ENCODE results near the gene ARHGEF17. TPM values are rescaled to one million over a fixed set of nuclear protein-coding genes. Genes with fewer than 3 reads are reported as not detected.
A peak's percentile ranks its signal among the peaks of the same experiment; 100 is the strongest.

The ARHGEF17 gene
- total RNA-seq, 1 experiment from 2014 or later = 22.3 TPM

DNA sequence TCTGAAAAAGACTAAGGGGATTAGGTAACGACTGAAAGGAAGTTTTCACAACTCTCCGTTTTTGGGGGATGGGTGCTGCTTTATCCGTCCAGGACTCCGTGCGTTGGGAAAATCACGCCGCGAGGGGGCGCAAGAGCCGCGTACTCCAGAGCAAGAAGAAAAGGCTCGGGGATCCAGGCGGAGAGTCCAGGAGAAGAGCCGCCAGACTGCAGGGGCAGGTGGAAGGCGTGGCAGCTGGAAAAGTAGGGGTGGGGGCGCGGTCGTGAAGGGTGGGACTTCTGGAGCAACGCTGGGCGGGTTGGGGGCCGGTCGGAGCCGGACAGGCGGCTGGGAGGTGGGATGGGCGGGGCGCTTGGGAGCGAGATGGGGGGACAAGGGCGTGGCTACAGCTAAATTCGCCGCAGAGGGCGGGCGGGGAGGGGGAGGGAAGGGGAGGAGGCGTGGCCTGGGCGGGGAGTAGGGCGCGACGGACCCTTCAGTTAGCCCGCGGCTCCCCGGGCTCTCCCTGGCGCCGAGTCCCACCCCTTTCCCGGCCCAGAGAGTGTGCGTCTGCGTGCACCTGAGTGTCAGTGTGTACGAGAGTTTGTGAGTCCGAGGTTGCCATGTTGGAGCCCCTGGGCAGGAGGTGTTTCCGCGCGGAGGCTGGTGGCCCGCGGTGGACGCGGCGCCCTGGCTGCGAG lies 613 bp upstream of the ARHGEF17 start:
- TF ChIP-seq, protein P1, sequence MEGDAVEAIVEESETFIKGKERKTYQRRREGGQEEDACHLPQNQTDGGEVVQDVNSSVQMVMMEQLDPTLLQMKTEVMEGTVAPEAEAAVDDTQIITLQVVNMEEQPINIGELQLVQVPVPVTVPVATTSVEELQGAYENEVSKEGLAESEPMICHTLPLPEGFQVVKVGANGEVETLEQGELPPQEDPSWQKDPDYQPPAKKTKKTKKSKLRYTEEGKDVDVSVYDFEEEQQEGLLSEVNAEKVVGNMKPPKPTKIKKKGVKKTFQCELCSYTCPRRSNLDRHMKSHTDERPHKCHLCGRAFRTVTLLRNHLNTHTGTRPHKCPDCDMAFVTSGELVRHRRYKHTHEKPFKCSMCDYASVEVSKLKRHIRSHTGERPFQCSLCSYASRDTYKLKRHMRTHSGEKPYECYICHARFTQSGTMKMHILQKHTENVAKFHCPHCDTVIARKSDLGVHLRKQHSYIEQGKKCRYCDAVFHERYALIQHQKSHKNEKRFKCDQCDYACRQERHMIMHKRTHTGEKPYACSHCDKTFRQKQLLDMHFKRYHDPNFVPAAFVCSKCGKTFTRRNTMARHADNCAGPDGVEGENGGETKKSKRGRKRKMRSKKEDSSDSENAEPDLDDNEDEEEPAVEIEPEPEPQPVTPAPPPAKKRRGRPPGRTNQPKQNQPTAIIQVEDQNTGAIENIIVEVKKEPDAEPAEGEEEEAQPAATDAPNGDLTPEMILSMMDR (IDR thresholded peaks at IDR 0.05; ENCODE audit: unreplicated experiment) = peak; percentile 84
- BruUV-seq (replicated peaks) = no TSS peak
- peak overlapping the region; percentile 63 for H3K27ac Mint-ChIP-seq (ENCODE audit: unreplicated experiment)
- H3K9me3 Mint-ChIP-seq (ENCODE audit: low read depth, unreplicated experiment) = no peaks in the 10 kb centered on the region
- peaks cover 4% of the 10 kb centered on the region for H3K27me3 Mint-ChIP-seq (ENCODE audit: unreplicated experiment)
- peak overlapping the region; percentile 73 for H3K4me3 Mint-ChIP-seq (ENCODE audit: low read depth, unreplicated experiment)
- peak; percentile 97 for DNase-seq
- H3K4me1 Mint-ChIP-seq (ENCODE audit: low read depth, unreplicated experiment) = peaks cover 8% of the 10 kb centered on the region
- CTCF ChIA-PET = interaction anchor here (0.5 to 2.8 kb wide), 17 partner anchors 9 to 717 kb away, joined by 3 to 41 read pairs (median 8); no protein-coding TSS in a partner anchor
- H3K36me3 Mint-ChIP-seq (ENCODE audit: insufficient read depth, unreplicated experiment) = peaks cover 28% of the 10 kb centered on the region
- intact Hi-C loops (cut with micrococcal nuclease; ENCODE audit: unreplicated experiment) = loop anchor here (1.0 to 5.0 kb wide), 2 partner anchors 28 to 85 kb away; no protein-coding TSS in a partner anchor

DNA sequence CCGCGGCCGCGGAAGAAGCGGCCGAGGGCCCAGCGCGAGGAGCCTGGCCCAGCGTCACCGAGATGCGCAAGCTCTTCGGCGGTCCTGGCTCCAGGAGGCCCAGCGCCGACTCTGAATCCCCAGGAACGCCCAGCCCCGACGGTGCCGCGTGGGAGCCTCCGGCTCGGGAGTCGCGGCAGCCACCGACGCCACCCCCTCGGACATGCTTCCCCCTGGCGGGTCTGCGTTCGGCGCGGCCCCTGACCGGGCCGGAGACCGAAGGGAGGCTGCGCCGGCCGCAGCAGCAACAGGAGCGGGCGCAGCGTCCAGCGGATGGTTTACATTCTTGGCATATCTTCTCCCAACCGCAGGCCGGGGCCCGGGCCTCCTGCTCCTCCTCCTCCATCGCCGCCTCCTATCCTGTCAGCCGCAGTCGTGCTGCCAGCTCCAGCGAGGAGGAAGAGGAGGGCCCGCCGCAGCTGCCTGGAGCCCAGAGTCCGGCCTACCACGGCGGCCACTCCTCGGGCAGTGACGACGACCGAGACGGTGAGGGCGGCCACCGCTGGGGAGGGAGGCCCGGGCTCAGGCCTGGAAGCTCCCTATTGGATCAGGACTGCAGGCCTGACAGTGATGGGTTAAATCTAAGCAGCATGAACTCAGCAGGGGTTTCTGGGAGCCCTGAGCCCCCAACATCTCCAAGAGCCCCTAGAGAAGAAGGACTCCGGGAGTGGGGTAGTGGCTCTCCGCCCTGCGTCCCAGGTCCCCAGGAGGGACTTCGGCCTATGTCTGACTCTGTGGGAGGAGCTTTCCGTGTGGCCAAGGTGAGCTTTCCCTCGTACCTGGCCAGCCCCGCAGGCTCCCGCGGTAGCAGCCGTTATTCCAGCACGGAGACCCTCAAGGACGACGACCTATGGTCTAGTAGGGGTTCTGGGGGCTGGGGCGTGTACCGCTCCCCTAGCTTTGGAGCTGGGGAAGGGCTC lies 1.2 kb downstream of the ARHGEF17 start:
- H3K4me3 Mint-ChIP-seq (ENCODE audit: low read depth, unreplicated experiment) = peak overlapping the region; percentile 73
- H3K9me3 Mint-ChIP-seq (ENCODE audit: low read depth, unreplicated experiment) = no peaks in the 10 kb centered on the region
- peaks cover 35% of the 10 kb centered on the region for H3K36me3 Mint-ChIP-seq (ENCODE audit: insufficient read depth, unreplicated experiment)
- no peaks in the 10 kb centered on the region for H3K27me3 Mint-ChIP-seq (ENCODE audit: unreplicated experiment)
- CTCF ChIA-PET = interaction anchor here (0.5 to 1.9 kb wide), 5 partner anchors 18 to 1562 kb away, joined by 4 to 15 read pairs (median 5); no protein-coding TSS in a partner anchor
- peaks cover 25% of the 10 kb centered on the region for H3K4me1 Mint-ChIP-seq (ENCODE audit: low read depth, unreplicated experiment)
- DNase-seq = peak; percentile 93
- intact Hi-C loops (cut with micrococcal nuclease; ENCODE audit: unreplicated experiment) = loop anchor here (5.0 kb wide), 1 partner anchor 83 kb away; no protein-coding TSS in a partner anchor
- BruUV-seq (replicated peaks) = no TSS peak
- TF ChIP-seq, protein P1 (IDR thresholded peaks at IDR 0.05; ENCODE audit: unreplicated experiment) = no peak
- H3K27ac Mint-ChIP-seq (ENCODE audit: unreplicated experiment) = peak overlapping the region; percentile 44

DNA sequence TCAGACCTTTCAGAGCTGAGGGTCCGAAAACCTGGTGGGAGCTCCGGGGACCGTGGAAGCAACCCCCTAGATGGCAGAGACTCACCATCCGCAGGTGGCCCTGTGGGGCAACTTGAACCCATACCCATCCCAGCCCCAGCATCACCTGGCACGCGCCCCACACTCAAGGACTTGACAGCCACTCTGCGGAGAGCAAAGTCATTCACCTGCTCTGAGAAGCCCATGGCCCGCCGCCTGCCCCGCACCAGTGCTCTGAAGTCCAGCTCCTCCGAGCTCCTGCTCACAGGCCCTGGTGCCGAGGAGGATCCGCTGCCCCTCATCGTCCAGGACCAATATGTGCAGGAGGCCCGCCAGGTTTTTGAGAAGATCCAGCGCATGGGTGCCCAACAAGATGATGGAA lies 2.0 kb downstream of the ARHGEF17 start:
- TF ChIP-seq, protein P1 (IDR thresholded peaks at IDR 0.05; ENCODE audit: unreplicated experiment) = no peak
- CTCF ChIA-PET = interaction anchor here (1.9 kb wide), 1 partner anchor 25 kb away, joined by 15 read pairs; no protein-coding TSS in a partner anchor
- Mint-ChIP-seq H3K27me3 (ENCODE audit: unreplicated experiment) (no peaks in the 10 kb centered on the region), H3K4me1 (ENCODE audit: low read depth, unreplicated experiment) (peaks cover 29% of the 10 kb centered on the region), H3K4me3 (ENCODE audit: low read depth, unreplicated experiment) (peak overlapping the region; percentile 73), H3K27ac (ENCODE audit: unreplicated experiment) (peak overlapping the region; percentile 44), H3K36me3 (ENCODE audit: insufficient read depth, unreplicated experiment) (peaks cover 35% of the 10 kb centered on the region), H3K9me3 (ENCODE audit: low read depth, unreplicated experiment) (no peaks in the 10 kb centered on the region)
- BruUV-seq (replicated peaks) = no TSS peak
- DNase-seq = no peak
- intact Hi-C loops (cut with micrococcal nuclease; ENCODE audit: unreplicated experiment) = no loop called here

DNA sequence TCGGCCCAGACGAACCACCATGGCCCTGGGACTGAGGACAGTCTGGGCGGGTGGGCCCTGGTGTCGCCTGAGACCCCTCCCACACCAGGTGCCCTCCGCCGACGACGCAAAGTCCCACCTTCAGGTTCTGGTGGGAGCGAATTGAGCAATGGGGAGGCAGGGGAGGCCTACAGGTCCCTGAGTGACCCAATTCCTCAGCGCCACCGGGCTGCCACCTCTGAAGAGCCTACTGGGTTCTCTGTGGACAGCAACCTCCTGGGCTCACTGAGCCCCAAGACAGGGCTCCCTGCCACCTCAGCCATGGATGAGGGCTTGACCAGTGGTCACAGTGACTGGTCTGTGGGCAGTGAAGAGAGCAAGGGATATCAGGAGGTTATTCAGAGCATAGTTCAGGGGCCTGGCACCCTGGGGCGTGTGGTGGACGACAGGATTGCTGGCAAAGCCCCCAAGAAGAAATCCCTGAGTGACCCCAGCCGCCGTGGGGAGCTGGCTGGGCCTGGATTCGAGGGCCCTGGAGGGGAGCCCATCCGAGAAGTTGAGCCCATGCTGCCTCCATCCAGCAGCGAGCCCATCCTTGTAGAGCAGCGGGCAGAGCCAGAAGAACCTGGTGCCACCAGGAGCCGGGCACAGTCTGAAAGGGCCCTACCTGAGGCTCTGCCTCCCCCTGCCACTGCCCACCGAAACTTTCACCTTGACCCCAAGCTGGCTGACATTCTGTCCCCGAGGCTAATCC lies 2.8 kb downstream of the ARHGEF17 start:
- Mint-ChIP-seq H3K4me3 (ENCODE audit: low read depth, unreplicated experiment) (no peak overlapping the region), H3K27ac (ENCODE audit: unreplicated experiment) (no peak overlapping the region), H3K36me3 (ENCODE audit: insufficient read depth, unreplicated experiment) (peaks cover 35% of the 10 kb centered on the region), H3K4me1 (ENCODE audit: low read depth, unreplicated experiment) (peaks cover 29% of the 10 kb centered on the region), H3K9me3 (ENCODE audit: low read depth, unreplicated experiment) (no peaks in the 10 kb centered on the region), H3K27me3 (ENCODE audit: unreplicated experiment) (no peaks in the 10 kb centered on the region)
- no peak for DNase-seq
- BruUV-seq (replicated peaks) = no TSS peak
- CTCF ChIA-PET = no interaction called here
- TF ChIP-seq, protein P1 (IDR thresholded peaks at IDR 0.05; ENCODE audit: unreplicated experiment) = no peak
- intact Hi-C loops (cut with micrococcal nuclease; ENCODE audit: unreplicated experiment) = no loop called here

Measured in Calu3 (cell line).